Adrenal gland (tissue), 12 donors: ENCODE measurements around the gene TMEM107. TPM values are rescaled to one million over a fixed set of nuclear protein-coding genes. Genes with fewer than 3 reads are reported as not detected.
A peak's percentile ranks its signal among the peaks of the same experiment; 100 is the strongest.

Source experiments
- DNase-seq, 7 donors: peaks; one replicate each; pipeline ENCODE4 v3.0.0-alpha.2; 2019 to 2020
- H3K27ac ChIP-seq, 5 donors: fragments of 200-600 bp; sonication (generic) in 4 of 5; 1 replicate in 3 of 5; 2 replicates in 2 of 5; pipeline versions ENCODE4 v1.5.1 to v1.8.0; 2016 to 2020; ENCODE audit warnings: mild to moderate bottlenecking in 1 of 5
- H3K27me3 ChIP-seq: fragments of 200-600 bp; 2 replicates; pipeline ENCODE4 v1.8.0; 2021
- H3K36me3 ChIP-seq, 2 donors: fragments of 200-600 bp; replicated peaks in 1 of 2; 1 replicate in 1 of 2; 2 replicates in 1 of 2; pipeline versions ENCODE4 v1.5.1 to v1.8.0; 2018 to 2022
- H3K4me1 ChIP-seq, 2 donors: fragments of 200-600 bp; replicated peaks in 1 of 2; 1 replicate in 1 of 2; 2 replicates in 1 of 2; pipeline versions ENCODE4 v1.5.1 to v1.8.0; 2018 to 2021
- H3K4me3 ChIP-seq, 4 donors: fragments of 200-600 bp; sonication (generic) in 3 of 4; one replicate each; pipeline ENCODE4 v1.5.1; 2016 to 2018
- H3K9me3 ChIP-seq, 3 donors: fragments of 200-600 bp; sonication (generic) in 1 of 3; replicated peaks in 1 of 3; 1 replicate in 2 of 3; 2 replicates in 1 of 3; pipeline versions ENCODE4 v1.5.1 to v1.8.0; 2016 to 2021
- CTCF ChIP-seq, 6 experiments: fragments of 450-650 bp in 4 of 6; fragments of 200-600 bp in 2 of 6; sonication (generic) in 1 of 6; IDR thresholded peaks; 1 replicate in 5 of 6; 2 replicates in 1 of 6; pipeline versions ENCODE4 v1.5.1 to v1.8.0; 2016 to 2021; ENCODE audit warnings: antibody characterized with exemption in 6 of 6, mild to moderate bottlenecking in 2 of 6, moderate library complexity in 1 of 6
- POLR2A ChIP-seq, 2 donors: fragments of 450-650 bp; IDR thresholded peaks; one replicate each; pipeline ENCODE4 v1.6.1; 2017; ENCODE audit warnings: antibody characterized with exemption in 2 of 2, mild to moderate bottlenecking in 2 of 2, moderate library complexity in 1 of 2
- WGBS, 4 donors: extraction: QIAGEN DNeasy Blood & Tissue Kit in 2 of 4; methylation state at CpG; one replicate each; pipeline versions ENCODE4 v1.1.5 to v1.1.7; 2013 to 2017; 5-methylcytosine and 5-hydroxymethylcytosine counted together
- intact Hi-C, 2 donors: fragments of 100-400 bp; cut with DNase I; formaldehyde crosslinking; loops; one replicate each; pipeline versions ENCODE4 v1.14.1 to v1.15.0; 2022 to 2023
- polyA plus RNA-seq, 3 donors: library from polyadenylated mRNA; stranded (reverse); fragments of 200-250 nt in 2 of 3; fragments of 350-450 nt in 1 of 3; fragmentation: Illumina TruSeq in 1 of 3; extraction: RNeasy Lipid Tissue Mini Kit (QIAGEN cat#74804) in 1 of 3; gene quantifications; one replicate each; pipeline ENCODE4 v1.2.3, GENCODE V29; 2013 to 2014
- total RNA-seq, 9 donors: library from RNA; depleted of rRNA in 4 of 9; stranded (reverse); fragments of >200 nt in 4 of 9; fragments of 120-200 nt in 1 of 9; fragmentation: NEBNext Ultra II Directional in 1 of 9; extraction: Animal tissue kit (Norgen Biotek cat#: 25700) in 1 of 9; gene quantifications; one replicate each; pipeline versions ENCODE4 v1.1.0 to v1.2.4, GENCODE V29; 2013 to 2023
- donor health status: healthy with polysubstance abuse.
- donor health status: Bipolar disorder and iron deficiency.
- donor health status: DM: yes; HTN: yes; CAD: no.
- donor health status: DM: no; HTN: no; CAD: no.
- donor health status: DM: no; HTN: no; CAD: no.
- donor health status: DM: yes; HTN: yes; CAD: no.

The TMEM107 gene
- total and polyA plus RNA-seq, 12 donors = 6.2 to 33.6 (median 18.4) TPM

GRCh38 chr17:8150194-8151119 is 25.7 kb downstream of the TMEM107 start:
- H3K27me3 ChIP-seq = no peaks in the 10 kb centered on the region
- intact Hi-C loops = no loop called here
- TF ChIP-seq POLR2A (IDR thresholded peaks at IDR 0.05) = no peak
- no peak for TF ChIP-seq CTCF (IDR thresholded peaks at IDR 0.05)
- H3K4me1 ChIP-seq = peaks cover 29 to 48% of the 10 kb centered on the region in 2 donors
- peak overlapping the region in 2 of 4 donors; percentile 47 to 93 for H3K4me3 ChIP-seq
- H3K27ac ChIP-seq = peak overlapping the region; percentile 99 to 100 (median 100)
- WGBS, 4 donors = 35 to 60% (median 48%) methylated on average over 6 to 18 of the region's 18 CpGs
- peak in 3 of 7 donors; percentile 38 to 61 (median 61) for DNase-seq
- H3K36me3 ChIP-seq = peaks cover 0 to 57% of the 10 kb centered on the region in 2 donors
- no peaks in the 10 kb centered on the region for H3K9me3 ChIP-seq

- no peaks in the 10 kb centered on the region for H3K27me3 ChIP-seq
- peak in 3 of 7 donors; percentile 42 to 66 (median 53) for DNase-seq
- peaks cover 0 to 66% of the 10 kb centered on the region in 2 donors for H3K36me3 ChIP-seq
- TF ChIP-seq POLR2A (IDR thresholded peaks at IDR 0.05) (no peak), CTCF (IDR thresholded peaks at IDR 0.05) (no peak)
- peaks cover 29 to 48% of the 10 kb centered on the region in 2 donors for H3K4me1 ChIP-seq
- WGBS, 4 donors = 87 to 91% (median 88%) methylated on average over 16 to 29 of the region's 29 CpGs
- H3K27ac ChIP-seq = peak overlapping the region in 4 of 5 donors; percentile 99 to 100 (median 100)
- H3K9me3 ChIP-seq = no peaks in the 10 kb centered on the region
- H3K4me3 ChIP-seq = no peak overlapping the region
- intact Hi-C loops = no loop called here
These were observed 26.6 kb downstream of the TMEM107 start for GRCh38 chr17:8149419-8150193.

- peak in 1 of 7 donors; percentile 53 for DNase-seq
- intact Hi-C loops = no loop called here
- TF ChIP-seq CTCF (IDR thresholded peaks at IDR 0.05) (no peak), POLR2A (IDR thresholded peaks at IDR 0.05) (no peak)
- Histone ChIP-seq H3K36me3 (peaks cover 0 to 76% of the 10 kb centered on the region in 2 donors), H3K4me3 (no peak overlapping the region), H3K9me3 (no peaks in the 10 kb centered on the region), H3K27ac (peak overlapping the region in 3 of 5 donors; percentile 14 to 81 (median 76)), H3K4me1 (peaks cover 25 to 43% of the 10 kb centered on the region in 2 donors), H3K27me3 (no peaks in the 10 kb centered on the region)
- WGBS, 4 donors = 69 to 82% (median 79%) methylated on average over 4 to 13 of the region's 13 CpGs
These were observed 27.6 kb downstream of the TMEM107 start for GRCh38 chr17:8148560-8148959.
